ENCODE measurements around the gene TRANK1.

The TRANK1 gene

DNA sequence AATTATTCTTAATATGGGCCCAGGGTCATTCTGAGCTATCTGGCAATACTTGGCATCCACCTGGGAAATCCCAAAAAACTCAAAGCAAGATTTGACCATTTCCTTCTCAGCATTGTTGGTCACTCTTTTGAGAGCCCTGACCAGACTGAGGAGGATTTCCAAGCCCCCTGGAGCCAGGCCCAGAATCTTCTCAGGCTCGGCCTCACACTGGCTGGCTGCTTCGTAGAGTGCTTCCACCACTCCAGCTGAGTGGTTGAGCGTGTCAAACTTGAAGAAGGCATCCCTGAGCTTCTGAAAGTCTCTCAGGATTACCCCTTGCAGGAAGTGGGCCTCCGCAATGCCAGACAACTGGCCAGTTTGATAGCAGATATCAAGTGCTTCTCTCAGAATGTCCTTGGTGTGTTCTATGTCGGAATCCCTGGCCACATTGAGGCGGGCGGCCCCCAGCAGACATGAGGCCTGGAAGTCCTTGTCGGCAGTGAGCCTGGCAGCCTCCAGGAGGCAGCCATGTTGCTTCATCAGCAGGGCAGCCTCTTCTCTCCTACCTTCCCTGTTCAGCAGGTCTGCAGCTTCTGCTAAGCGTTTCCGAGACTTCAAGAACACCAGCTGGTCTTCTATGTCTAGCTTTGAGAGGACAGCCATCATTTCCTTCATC is 111.6 kb downstream of the TRANK1 start:
- Histone ChIP-seq H3K36me3 (ENCODE audit: control insufficient read depth, insufficient read depth, low read length) (peaks cover 80% of the 10 kb centered on the region), H3K27ac (ENCODE audit: insufficient read depth, low read length, poor library complexity, severe bottlenecking) (no peak overlapping the region), H3K9me3 (ENCODE audit: control insufficient read depth, low read length) (no peaks in the 10 kb centered on the region), H3K4me3 (ENCODE audit: insufficient read depth, low read depth, low read length, poor library complexity, severe bottlenecking) (no peak overlapping the region), H3K4me1 (ENCODE audit: control insufficient read depth, insufficient read depth, low read length, poor library complexity, severe bottlenecking) (no peaks in the 10 kb centered on the region), H3K27me3 (replicated peaks; ENCODE audit: control insufficient read depth, insufficient read depth, low read length, poor library complexity, severe bottlenecking) (no peaks in the 10 kb centered on the region)
- no peak for DNase-seq

DNA sequence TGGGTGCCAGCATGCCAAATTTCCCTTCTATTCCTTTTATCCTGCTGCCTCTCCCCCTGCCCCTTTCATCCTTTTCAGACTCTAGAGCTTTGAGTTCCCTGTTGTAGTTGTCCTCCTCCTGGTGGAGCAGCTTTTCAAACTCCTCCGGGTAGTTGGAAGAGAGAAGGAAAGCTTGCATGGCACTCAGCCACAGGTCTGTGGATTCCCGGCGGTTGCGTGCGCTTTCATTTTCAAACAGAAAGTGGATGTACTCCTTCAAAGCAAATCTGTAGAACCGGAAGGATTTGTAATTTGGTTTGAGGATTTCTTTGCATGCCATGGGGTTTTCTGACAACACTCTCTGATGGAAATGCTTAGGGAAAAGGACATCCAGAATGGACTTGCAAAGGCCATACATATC is 112.4 kb downstream of the TRANK1 start:
- Histone ChIP-seq H3K27ac (ENCODE audit: insufficient read depth, low read length, poor library complexity, severe bottlenecking) (no peak overlapping the region), H3K4me3 (ENCODE audit: insufficient read depth, low read depth, low read length, poor library complexity, severe bottlenecking) (no peak overlapping the region), H3K36me3 (ENCODE audit: control insufficient read depth, insufficient read depth, low read length) (peaks cover 79% of the 10 kb centered on the region), H3K9me3 (ENCODE audit: control insufficient read depth, low read length) (no peaks in the 10 kb centered on the region), H3K4me1 (ENCODE audit: control insufficient read depth, insufficient read depth, low read length, poor library complexity, severe bottlenecking) (no peaks in the 10 kb centered on the region), H3K27me3 (replicated peaks; ENCODE audit: control insufficient read depth, insufficient read depth, low read length, poor library complexity, severe bottlenecking) (no peaks in the 10 kb centered on the region)
- no peak for DNase-seq

DNA sequence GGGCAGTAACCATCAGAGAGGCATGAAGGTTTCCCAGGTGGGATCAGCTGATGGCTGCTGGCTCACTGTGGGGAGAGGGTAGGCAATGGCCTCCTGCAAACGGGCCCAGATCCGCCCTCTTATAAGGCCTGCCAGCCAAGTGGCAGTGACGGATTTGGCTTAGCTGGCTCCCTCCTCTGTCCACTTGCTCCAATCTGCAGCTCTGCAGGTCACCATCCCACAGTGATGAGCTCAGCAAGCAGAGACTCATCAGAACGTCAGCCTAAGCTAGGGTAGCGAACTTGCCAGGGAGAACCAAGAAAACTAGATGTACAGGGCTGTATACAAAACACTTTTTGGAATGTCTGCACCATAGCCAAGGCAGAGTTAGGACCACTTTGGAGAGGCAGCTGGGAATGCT is 117.7 kb downstream of the TRANK1 start:
- Histone ChIP-seq H3K27me3 (replicated peaks; ENCODE audit: control insufficient read depth, insufficient read depth, low read length, poor library complexity, severe bottlenecking) (no peaks in the 10 kb centered on the region), H3K4me1 (ENCODE audit: control insufficient read depth, insufficient read depth, low read length, poor library complexity, severe bottlenecking) (no peaks in the 10 kb centered on the region), H3K9me3 (ENCODE audit: control insufficient read depth, low read length) (no peaks in the 10 kb centered on the region), H3K36me3 (ENCODE audit: control insufficient read depth, insufficient read depth, low read length) (peaks cover 65% of the 10 kb centered on the region), H3K27ac (ENCODE audit: insufficient read depth, low read length, poor library complexity, severe bottlenecking) (no peak overlapping the region), H3K4me3 (ENCODE audit: insufficient read depth, low read depth, low read length, poor library complexity, severe bottlenecking) (no peak overlapping the region)
- no peak for DNase-seq

DNA sequence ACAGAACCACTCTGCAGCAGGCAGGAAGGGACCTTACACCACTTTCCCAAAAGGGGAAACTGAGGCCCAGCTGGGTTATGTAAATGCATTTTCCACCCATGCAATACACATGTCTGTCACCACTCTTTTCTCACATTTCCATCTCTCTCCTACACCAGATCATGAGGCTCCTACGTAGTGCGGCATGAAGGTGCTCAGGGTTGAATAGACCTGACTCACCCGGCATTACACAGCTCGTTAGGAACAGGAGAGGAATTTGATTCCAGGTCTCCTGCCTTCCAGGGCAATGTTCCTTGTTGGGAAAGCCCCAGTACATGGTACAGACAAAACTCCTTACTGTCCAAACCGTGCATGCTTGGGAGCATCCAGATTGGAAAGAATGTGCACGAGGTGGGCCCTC is 118.6 kb downstream of the TRANK1 start:
- no peaks in the 10 kb centered on the region for H3K27me3 ChIP-seq (replicated peaks; ENCODE audit: control insufficient read depth, insufficient read depth, low read length, poor library complexity, severe bottlenecking)
- DNase-seq, result no peak
- H3K9me3 ChIP-seq (ENCODE audit: control insufficient read depth, low read length), result no peaks in the 10 kb centered on the region
- H3K27ac ChIP-seq (ENCODE audit: insufficient read depth, low read length, poor library complexity, severe bottlenecking), result no peak overlapping the region
- peaks cover 57% of the 10 kb centered on the region for H3K36me3 ChIP-seq (ENCODE audit: control insufficient read depth, insufficient read depth, low read length)
- no peak overlapping the region for H3K4me3 ChIP-seq (ENCODE audit: insufficient read depth, low read depth, low read length, poor library complexity, severe bottlenecking)
- H3K4me1 ChIP-seq (ENCODE audit: control insufficient read depth, insufficient read depth, low read length, poor library complexity, severe bottlenecking), result no peaks in the 10 kb centered on the region

DNA sequence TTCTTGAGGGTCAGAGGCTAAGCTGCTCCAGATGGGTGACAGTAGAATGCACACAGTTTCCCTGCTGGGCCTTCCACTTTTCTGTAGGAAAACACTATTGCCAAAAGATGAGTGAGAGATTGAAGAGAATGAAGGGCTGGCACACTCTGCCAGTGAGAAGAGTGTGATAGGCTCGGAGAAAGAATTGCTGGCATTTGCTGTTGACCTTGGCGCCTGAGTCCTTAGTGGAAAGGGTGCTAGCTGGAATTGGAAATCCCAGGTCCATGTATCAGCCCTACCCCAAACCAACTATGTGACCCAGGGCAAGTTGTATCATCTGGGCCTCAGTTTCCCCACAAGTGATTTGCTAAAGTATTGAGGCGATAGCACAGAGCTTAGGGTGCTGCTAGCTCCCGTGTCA is 120.4 kb downstream of the TRANK1 start:
- Histone ChIP-seq H3K4me3 (ENCODE audit: insufficient read depth, low read depth, low read length, poor library complexity, severe bottlenecking) (no peak overlapping the region), H3K36me3 (ENCODE audit: control insufficient read depth, insufficient read depth, low read length) (peaks cover 46% of the 10 kb centered on the region), H3K27me3 (replicated peaks; ENCODE audit: control insufficient read depth, insufficient read depth, low read length, poor library complexity, severe bottlenecking) (no peaks in the 10 kb centered on the region), H3K27ac (ENCODE audit: insufficient read depth, low read length, poor library complexity, severe bottlenecking) (no peak overlapping the region), H3K4me1 (ENCODE audit: control insufficient read depth, insufficient read depth, low read length, poor library complexity, severe bottlenecking) (no peaks in the 10 kb centered on the region), H3K9me3 (ENCODE audit: control insufficient read depth, low read length) (no peaks in the 10 kb centered on the region)
- DNase-seq, result no peak

DNA sequence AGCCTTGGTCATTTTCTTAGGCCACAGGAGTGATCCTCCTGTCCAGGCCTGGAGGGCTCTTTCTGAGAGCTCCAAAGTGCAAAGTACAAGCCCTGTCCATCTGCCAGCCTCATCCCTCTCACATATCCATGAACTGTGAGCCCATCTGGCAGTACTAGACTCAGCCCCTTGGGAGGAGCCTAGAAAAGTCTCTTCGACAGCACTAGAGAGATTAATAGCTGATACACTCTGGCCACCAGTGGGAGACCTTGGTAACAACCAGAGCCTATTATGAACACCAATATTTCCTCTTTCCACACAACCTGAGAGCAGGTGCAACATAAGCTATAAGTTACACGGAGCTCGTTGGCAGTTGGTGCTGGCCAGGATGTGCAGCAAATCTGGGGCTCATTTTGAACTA is 121.0 kb downstream of the TRANK1 start:
- Histone ChIP-seq H3K9me3 (ENCODE audit: control insufficient read depth, low read length) (no peaks in the 10 kb centered on the region), H3K4me1 (ENCODE audit: control insufficient read depth, insufficient read depth, low read length, poor library complexity, severe bottlenecking) (no peaks in the 10 kb centered on the region), H3K4me3 (ENCODE audit: insufficient read depth, low read depth, low read length, poor library complexity, severe bottlenecking) (no peak overlapping the region), H3K27me3 (replicated peaks; ENCODE audit: control insufficient read depth, insufficient read depth, low read length, poor library complexity, severe bottlenecking) (no peaks in the 10 kb centered on the region), H3K36me3 (ENCODE audit: control insufficient read depth, insufficient read depth, low read length) (peaks cover 41% of the 10 kb centered on the region), H3K27ac (ENCODE audit: insufficient read depth, low read length, poor library complexity, severe bottlenecking) (no peak overlapping the region)
- DNase-seq, result no peak

DNA sequence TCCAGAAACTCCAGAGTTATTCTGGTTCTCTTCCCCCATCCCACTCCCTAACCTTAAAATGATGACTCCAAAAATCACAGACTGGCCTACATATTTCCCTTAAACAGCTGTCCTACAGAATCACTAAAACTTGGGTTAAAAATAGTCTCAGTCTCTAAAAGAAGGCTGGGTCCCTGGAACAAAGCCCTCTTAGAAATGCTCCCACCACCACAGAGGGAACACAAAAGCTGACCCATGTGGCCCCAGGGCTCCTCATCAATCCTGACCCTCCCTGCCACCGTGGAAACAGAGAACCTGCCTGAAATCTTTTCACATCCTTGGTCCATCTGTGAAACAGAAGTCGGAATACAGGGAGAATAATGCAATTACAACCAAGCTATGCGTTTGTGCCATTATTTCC is 124.8 kb downstream of the TRANK1 start:
- Histone ChIP-seq H3K9me3 (ENCODE audit: control insufficient read depth, low read length) (no peaks in the 10 kb centered on the region), H3K27me3 (replicated peaks; ENCODE audit: control insufficient read depth, insufficient read depth, low read length, poor library complexity, severe bottlenecking) (no peaks in the 10 kb centered on the region), H3K27ac (ENCODE audit: insufficient read depth, low read length, poor library complexity, severe bottlenecking) (no peak overlapping the region), H3K36me3 (ENCODE audit: control insufficient read depth, insufficient read depth, low read length) (peaks cover 18% of the 10 kb centered on the region), H3K4me3 (ENCODE audit: insufficient read depth, low read depth, low read length, poor library complexity, severe bottlenecking) (no peak overlapping the region), H3K4me1 (ENCODE audit: control insufficient read depth, insufficient read depth, low read length, poor library complexity, severe bottlenecking) (no peaks in the 10 kb centered on the region)
- no peak for DNase-seq

DNA sequence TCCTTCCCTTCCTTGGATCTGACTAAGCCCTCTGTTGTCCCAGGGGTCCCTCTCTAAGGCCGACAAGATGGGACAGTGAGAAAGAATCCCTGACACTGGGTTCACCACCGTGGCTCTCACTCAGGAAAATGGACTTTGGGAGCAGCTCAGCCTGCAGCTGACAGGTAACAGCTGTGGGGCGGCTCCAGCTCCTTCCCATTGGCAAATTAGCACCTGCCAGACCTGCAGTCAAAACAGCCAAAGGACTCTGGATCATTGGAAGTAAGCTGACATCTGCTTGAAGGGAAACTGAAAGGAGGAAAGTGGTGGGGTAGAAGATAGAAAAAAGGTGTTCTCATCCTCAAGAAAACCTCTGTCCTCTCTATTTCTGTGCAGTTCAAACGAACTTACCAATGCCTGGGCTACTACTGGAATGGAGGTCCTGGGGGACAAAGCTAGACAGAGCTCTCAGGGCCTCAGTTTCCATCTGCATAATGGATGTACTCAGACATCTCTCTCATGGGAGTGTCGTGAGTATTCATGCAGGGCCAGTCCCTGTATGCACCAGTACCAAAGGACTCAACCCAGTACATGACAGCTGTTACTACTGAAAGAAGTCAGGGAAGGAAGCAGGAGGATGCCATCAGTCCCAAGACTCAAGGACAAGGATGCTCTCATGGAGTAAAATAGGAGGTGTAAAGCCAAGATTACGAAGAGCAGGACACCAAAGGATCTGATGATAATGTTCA is 126.9 kb downstream of the TRANK1 start:
- peaks cover 8% of the 10 kb centered on the region for H3K36me3 ChIP-seq (ENCODE audit: control insufficient read depth, insufficient read depth, low read length)
- H3K27me3 ChIP-seq (replicated peaks; ENCODE audit: control insufficient read depth, insufficient read depth, low read length, poor library complexity, severe bottlenecking), result no peaks in the 10 kb centered on the region
- H3K27ac ChIP-seq (ENCODE audit: insufficient read depth, low read length, poor library complexity, severe bottlenecking), result no peak overlapping the region
- H3K9me3 ChIP-seq (ENCODE audit: control insufficient read depth, low read length), result no peaks in the 10 kb centered on the region
- H3K4me3 ChIP-seq (ENCODE audit: insufficient read depth, low read depth, low read length, poor library complexity, severe bottlenecking), result no peak overlapping the region
- DNase-seq, result no peak
- H3K4me1 ChIP-seq (ENCODE audit: control insufficient read depth, insufficient read depth, low read length, poor library complexity, severe bottlenecking), result no peaks in the 10 kb centered on the region

DNA sequence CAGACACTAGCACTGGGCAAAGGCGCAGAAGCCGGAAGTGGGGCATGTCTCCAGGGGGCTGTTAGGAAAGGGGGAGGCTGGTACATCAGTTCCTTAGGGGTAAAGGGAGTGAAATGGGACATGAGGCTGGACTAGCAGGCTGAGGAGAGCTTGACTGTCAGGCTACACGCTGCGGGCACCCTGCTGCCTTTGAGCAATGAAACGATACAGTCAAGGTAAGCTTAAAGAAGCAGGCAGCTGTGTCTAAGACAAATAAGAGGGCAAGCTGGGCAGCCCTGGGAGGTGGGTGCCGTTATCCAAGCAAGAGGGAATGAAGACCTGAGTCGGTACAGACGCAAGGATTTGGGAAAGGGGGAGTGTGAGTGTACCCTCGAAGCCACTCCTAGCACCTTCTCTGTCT is 129.5 kb downstream of the TRANK1 start:
- DNase-seq, result no peak
- H3K4me1 ChIP-seq (ENCODE audit: control insufficient read depth, insufficient read depth, low read length, poor library complexity, severe bottlenecking), result no peaks in the 10 kb centered on the region
- H3K36me3 ChIP-seq (ENCODE audit: control insufficient read depth, insufficient read depth, low read length), result no peaks in the 10 kb centered on the region
- H3K4me3 ChIP-seq (ENCODE audit: insufficient read depth, low read depth, low read length, poor library complexity, severe bottlenecking), result no peak overlapping the region
- no peaks in the 10 kb centered on the region for H3K9me3 ChIP-seq (ENCODE audit: control insufficient read depth, low read length)
- no peak overlapping the region for H3K27ac ChIP-seq (ENCODE audit: insufficient read depth, low read length, poor library complexity, severe bottlenecking)
- H3K27me3 ChIP-seq (replicated peaks; ENCODE audit: control insufficient read depth, insufficient read depth, low read length, poor library complexity, severe bottlenecking), result no peaks in the 10 kb centered on the region

DNA sequence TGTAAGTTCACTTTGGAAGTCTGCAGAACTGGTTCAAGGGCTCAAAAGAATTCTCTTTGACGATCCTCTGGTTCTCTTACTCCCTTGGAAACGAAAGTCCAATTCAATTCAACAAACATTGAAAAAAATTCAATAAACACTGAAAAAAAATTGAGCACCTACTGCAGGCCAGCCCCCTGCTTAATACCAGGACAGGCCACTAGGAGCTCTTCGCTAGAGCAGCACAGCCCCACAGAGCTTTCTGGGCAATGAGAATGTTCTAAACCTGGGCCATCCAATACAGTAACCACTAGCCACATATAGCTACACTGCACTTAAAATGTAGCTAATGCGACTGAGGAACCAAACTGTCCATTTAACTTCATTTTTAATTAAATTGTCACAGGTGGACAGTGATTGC is 130.1 kb downstream of the TRANK1 start:
- Histone ChIP-seq H3K9me3 (ENCODE audit: control insufficient read depth, low read length) (no peaks in the 10 kb centered on the region), H3K27ac (ENCODE audit: insufficient read depth, low read length, poor library complexity, severe bottlenecking) (no peak overlapping the region), H3K27me3 (replicated peaks; ENCODE audit: control insufficient read depth, insufficient read depth, low read length, poor library complexity, severe bottlenecking) (no peaks in the 10 kb centered on the region), H3K4me3 (ENCODE audit: insufficient read depth, low read depth, low read length, poor library complexity, severe bottlenecking) (no peak overlapping the region), H3K4me1 (ENCODE audit: control insufficient read depth, insufficient read depth, low read length, poor library complexity, severe bottlenecking) (no peaks in the 10 kb centered on the region), H3K36me3 (ENCODE audit: control insufficient read depth, insufficient read depth, low read length) (no peaks in the 10 kb centered on the region)
- no peak for DNase-seq

Measured in effector memory CD4-positive, alpha-beta T cell (primary cell).